ENCODE measurements around the gene MMP24.
A peak's percentile ranks its signal among the peaks of the same experiment; 100 is the strongest.

Gene MMP24

DNA sequence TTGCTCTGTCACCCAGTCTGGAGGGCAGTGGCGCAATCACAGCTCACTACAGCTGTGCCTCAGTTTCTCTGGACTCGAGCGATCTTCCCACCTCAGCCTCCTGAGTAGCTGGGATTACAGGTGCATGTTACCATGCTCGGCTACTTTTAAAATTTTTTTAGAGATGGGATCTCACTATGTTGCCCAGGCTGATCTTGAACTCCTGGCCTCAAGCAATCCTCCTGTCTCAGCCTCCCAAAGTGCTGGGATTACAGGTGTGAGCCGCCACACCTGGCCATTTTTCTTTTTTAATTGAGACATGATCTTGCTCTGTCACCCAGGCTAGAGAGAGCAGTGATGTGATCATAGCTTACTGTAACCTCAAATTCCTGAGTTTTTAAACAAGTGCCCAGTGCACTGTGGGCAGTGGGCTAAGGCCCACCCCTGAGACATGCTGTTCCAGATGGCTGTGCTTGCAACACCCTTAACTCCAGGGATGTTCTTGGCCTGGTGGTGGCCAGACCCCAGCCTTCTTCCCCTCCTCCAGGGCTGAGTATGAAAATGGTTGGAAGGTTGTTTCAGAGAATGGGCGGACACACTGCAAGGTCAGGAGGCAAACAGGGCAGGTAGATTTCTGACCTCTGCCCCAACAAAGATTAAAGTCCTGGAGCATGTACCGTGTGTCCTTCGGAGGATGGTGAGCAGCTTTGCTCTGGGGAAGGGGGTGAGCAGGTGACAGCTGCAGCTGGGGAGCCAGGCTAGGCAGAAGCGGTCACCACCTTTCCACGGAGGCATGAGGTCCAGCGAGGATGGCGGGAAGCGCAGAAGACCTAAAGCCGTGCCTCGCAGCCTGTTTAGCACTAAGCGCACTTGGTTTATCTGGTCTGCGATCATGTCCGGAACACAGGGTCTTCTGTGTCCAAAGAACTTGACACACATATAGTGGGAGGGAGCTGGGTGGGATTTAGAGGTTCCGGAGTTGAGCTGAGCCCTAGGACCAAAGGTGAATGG lies 67.1 kb downstream of the MMP24 start:
- no peak for DNase-seq (ENCODE audit: low read depth)

DNA sequence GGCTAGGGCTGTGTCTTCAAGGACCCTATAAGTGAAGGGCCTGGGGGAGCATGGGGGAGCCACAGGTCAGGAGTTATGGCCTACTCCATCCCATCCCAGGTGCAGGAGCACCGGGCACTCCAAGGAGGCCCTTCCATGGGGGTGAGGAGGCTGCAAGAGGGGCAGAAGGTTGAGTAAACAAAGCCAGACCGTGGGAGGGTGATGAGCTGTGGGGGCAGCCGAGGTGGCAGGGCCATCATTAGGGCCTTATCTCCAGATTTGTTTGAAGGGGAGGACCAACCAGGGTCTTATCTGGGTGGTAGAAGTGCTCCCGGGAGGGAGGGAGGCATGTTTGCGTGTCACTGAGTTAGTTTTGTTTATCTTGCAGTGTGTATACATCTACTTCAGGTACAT lies 67.8 kb downstream of the MMP24 start:
- no peak for DNase-seq (ENCODE audit: low read depth)

DNA sequence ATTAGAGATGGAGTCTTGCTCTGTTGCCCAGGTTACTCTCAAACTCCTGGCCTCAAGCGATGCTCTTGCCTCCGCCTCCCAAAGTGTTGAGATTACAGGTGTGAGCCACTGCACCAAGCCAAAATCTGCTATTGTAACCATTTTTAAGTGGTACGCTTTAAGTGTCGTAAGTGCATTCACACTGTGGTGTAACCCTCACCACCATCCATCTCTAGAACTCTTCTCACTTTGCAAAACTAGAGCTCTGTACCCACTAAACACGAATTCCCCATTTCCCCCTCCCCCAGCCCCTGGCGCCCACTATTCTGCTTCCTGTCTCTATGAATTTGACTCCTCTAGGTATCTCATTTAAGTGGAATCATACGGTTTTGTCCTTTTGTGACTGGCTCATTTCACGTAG lies 68.6 kb downstream of the MMP24 start:
- no peak for DNase-seq (ENCODE audit: low read depth)

DNA sequence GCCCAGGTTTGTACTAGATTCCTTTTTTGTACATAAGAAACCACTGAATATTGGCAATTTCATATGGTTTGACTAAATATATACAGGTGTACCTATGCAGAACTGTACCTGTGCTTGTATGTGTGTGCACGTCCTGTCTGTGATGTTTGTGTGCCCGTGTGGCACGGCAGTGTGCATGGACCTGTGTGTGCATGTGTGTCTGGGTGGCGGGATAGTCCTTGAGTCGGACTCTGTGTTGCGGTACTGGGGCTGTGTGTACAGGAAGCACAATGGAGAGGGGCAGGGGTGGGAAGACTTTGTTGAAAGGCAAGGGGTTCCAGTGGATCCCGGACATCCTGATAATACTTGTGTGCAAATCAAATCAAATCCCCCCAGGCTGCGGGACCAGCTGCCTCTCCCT lies 69.2 kb downstream of the MMP24 start:
- no peak for DNase-seq (ENCODE audit: low read depth)

DNA sequence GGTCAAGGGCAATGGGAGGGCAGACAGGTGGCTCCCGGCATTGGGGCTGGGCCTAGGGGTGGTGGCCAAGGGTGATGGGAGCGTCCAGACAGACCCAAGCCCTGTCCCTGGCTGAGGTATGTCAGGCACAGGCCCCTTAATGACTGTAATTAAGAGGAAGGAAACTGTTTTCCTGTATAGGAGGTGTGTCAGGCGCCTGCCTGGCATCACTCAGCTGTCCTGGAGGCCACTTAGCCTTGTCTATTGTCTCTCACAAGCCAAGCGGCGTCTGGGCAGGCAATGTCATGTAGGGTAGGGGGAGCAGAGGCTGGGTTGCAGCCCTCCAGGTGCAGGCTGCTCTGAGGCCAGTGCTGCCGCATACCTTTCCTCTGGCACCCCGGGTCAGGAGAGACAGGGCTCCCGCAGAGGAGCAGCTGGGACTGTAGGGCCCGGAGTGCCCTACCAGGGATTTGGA lies 69.6 kb downstream of the MMP24 start:
- no peak for DNase-seq (ENCODE audit: low read depth)

DNA sequence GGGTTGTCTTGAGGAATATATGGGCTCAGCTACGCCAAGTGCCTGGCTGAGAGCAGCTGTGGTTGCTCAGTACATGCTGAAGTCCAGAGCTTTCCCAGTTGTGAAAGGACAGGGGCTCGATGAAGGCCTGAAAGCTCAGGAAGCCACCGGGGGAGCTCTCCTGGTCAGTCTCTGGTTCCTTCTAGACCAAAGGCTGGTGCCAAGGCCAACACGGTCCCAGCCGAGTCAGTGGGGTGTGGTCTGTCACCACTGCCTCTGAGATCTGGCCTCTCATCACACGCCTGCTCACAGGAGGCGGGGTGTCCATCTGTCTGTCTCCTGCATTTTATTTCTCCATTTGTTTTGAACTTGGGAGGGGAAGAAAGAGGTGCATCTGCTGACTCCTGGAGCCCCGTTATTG lies 70.7 kb downstream of the MMP24 start:
- no peak for DNase-seq (ENCODE audit: low read depth)

DNA sequence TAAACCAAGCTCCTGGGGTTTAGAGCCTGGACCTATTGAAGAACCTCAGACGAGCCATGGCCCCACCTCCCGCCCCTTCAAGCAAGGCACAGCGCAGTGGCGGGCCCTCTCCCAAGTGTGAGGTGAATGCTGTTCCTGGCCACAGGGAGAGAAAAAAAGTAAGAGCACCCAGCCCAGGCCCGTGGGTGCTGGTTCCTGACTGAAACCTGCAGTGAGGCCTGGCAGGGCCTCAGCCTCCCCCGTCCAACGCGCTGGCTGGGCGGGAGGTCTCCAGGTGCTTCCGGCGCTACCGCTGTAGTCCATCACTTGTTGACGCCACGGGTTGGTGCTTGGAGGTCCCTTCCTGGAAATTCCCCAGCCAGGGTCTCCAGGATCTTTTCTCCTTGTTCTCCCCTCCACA lies 71.2 kb downstream of the MMP24 start:
- no peak for DNase-seq (ENCODE audit: low read depth)

DNA sequence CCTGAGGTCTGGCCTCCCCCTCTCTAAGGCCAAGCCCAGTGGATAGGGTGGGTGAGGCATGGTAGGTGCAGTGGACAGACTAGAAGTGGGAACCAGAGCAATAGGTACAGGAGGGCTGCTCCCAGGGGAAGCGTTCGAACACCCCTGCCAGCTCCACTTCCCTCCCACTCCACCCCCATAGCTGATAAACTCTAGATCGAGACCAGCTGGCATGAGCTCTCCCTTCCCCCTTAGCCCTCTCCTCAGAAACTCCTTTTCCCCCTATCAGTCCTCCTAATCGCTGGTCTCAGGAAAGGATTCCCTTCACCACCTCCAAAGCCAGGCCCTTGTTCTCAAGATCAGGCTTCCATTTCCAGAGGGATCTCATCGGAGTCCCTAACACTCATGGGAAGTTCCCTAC lies 71.8 kb downstream of the MMP24 start:
- DNase-seq (ENCODE audit: low read depth) = no peak

DNA sequence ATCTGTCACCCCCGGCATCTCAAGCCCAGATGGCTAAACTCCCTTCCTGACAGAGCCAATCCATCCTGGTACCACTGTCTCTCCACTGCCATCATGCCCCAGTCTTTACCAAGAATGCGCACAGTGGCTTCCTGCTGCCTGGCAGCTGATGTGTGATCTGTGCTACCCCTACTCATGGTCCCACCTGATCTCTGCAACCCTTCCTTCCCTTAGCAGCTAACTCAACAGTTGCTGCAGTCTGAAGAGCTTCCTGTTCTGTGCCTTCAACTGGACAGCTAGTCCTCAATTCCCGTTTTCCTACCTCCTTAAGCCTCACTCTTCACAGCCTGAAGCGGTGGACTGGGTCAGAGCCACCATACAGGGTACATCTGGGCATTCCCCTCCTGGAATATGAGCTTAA lies 73.3 kb downstream of the MMP24 start:
- DNase-seq (ENCODE audit: low read depth) = no peak

DNA sequence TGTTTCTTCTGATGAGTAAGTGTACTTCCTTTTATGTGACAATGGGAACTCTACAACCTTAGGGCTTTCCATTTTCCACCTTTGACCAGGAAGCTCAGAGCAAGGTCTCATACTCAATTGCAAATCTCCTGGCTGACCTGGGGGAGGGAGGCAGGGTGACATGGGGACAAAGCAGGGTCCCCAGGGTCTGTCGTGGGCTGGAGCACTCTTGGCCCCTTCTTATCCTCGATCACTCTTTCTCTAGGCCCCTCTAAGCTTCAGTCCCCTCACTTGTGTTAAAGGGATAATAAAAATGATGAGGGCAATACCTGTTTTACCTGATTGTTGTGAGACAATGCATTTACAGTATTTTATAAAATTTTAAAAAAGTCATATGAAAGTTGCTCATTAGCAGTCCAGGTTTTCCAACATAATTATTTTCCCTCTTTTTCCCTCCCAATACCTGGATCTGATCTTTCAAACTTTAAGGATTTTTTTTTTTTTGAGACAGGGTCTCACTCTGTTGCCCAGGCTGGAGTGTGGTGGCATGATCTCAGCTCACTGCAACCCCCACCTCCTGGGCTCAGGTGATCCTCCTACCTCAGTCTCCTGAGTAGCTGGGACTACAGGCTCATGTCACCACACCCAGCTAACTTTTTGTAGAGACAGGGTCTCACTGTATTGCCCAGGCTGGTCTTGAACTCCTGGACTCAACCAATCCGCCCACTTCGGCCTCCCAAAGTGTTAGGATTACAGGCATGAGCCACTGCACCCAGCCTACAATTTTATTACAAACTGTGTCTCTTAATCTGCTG lies 74.2 kb downstream of the MMP24 start:
- DNase-seq (ENCODE audit: low read depth) = no peak

DNA sequence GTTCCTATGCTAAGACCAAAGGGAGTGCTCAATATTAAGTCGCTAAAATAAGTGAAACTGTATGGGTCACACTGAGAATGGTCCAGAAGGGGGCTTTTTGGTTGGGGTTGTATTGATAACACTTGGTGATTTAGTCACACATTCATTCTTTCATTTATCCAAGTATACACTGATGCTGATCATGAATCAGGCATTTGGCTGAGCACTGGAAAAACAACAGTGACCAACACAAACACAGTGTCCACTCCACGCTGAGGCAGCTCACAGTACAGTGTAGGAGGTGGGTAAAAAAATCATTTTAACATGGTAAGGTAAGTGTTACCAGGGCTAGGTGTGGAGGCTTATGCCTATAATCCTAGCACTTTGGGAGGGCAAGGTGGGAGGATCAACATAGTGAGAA lies 74.9 kb downstream of the MMP24 start:
- no peak for DNase-seq (ENCODE audit: low read depth)

DNA sequence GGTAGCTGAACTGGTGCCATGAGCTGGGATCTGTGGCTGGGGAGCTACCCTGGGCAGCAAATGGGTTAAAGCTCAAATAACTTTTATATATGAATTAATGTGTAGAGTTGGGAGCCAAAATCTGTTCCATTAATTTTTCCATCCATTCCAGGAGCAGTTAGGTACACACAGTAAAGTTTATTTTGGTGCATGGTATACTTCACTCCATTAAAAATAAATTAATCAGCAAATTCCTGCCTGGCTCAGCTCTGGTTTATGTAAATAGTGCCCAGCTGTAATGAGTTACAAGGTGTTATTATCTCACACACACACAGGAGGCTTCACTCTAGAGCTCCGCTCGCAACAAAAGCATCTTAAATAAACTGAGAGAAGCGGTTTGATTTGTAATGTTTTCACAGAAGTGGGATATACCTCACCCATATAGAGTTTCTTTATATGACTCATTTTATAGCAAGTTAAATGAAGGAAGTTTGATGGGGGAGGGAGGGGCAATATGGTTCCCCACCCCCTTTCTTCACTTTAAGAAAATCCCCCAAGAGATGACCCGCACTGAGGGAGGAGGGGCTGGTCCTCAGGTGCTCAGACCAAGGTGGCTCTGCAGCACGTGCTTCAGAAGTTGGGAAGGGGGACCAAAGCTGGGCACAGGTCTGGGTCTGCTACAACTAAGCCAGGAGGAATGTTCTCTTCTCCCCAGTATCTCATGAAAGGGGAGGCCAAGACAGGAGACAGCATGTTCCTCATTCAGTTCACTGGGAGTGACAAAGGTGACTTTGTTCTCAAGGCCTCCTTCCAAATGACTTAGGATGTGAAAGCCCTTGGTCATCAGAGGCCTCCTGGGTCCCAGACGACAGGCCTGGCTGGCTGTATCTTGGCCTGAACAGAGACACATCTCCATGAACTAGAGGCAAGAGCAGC lies 76.2 kb downstream of the MMP24 start:
- DNase-seq (ENCODE audit: low read depth) = no peak

DNA sequence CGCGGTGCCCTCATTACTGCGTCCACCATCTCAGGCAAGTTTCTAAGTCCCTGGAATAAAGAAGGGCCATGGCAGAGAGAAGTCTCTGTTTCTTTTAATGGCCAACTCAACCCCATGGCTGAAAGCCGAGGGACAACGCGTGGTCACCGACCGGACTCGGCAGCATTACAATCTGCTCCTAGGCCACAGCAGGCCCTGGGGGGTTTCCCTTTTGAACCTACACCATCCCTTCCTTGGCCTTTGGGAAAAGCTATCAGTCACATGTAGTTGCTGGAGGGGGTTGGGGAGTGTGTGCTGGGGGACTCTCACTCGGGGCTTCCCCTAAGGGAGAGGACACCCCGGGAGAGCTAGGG lies 76.9 kb downstream of the MMP24 start:
- no peak for DNase-seq (ENCODE audit: low read depth)

DNA sequence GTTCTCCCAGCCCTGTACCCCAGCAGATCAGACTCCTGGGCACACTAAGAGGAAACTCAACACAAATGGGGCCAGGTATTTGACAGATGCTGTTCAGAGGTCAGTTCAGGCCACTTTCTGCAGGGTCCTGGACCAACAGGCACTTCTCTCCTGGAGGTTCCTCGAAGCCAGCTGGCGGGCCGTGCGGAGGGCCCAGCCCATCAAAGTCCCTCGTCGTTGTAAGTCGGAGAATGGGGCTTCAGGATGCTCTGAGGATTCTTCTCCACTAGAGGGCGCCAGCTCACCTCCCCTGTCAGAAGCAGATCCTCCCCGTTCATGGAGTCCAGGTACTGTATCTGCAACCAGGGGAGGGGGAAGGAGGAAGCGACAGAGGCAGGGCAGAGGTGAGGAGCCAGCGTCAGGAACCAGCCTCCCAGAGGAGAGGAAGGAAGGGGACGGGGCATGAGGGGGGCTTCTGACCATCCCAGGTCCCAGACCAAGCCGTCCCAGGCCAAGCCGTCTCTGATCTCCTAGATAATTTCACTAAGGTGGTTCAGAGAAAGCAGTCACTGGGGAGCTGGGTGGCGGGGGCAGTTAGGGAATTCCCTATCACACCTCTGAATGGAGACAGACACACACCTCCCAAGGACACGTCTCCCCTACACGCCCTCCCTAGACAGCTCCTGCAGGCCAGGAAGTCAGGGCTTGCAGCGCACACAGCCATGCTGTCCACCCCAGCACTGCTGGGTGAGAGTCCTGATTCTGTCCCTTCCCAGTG lies 77.4 kb downstream of the MMP24 start:
- peak; percentile 83 for DNase-seq (ENCODE audit: low read depth)

DNA sequence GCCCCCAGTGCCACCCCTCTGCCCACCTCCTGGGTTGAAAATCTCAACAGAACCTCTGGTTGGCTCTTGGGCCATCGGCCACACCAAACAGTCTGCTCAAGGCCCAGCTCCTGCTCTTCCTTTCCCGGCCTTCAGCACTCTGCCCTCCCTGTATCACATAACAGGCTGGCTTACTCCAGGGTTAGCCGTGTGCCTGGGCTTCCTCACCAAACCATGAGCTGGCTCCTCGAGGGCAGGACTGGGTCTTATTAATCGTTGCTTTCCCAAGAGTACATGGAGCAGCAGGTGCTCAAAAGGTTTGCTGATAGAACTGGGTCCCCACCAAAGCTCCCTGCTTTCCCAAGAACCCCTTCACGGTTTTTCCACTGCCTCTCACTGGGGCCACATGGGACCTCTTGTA lies 78.5 kb downstream of the MMP24 start:
- DNase-seq (ENCODE audit: low read depth) = no peak

DNA sequence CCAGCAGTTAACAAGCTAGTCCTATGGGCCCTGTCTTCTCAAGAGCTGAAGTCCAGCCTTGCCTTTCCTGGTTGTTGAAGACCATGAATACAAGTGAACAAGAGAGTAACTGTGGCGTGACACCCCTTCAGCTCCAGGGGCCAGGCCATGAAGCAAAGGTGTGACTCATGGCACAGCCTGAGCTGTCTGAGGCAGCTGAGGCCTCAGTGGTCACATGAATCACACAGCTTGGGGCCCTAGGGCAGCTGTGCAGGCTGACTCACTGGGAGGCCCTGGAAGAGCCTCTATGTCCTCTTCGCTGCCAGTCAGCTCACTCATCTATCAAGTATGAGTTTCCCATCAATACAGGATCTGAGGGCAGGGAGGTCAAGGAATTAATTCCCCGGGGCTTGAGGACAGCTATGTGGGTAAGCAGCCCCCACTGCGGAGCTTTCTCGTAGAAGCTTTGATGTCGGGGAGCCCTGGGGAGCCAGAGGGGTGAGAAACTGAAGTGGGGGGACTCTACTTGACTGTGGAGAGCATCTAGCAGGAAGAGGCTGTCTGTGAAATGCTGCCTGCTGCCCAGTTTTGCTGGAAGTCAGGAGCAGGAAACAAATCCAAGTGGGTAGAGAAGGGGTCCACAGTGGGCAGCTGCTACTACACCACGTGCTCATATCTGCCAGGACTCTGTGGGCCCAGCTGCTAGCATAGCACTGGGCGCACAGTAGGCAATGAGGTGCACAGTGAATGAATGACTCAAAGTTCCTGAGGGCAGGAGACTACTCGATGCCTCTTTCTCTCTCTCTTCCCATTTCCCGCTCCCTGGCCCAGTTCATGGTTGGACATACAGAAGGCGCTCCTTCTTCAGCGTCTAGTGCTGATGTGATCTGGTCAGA lies 79.4 kb downstream of the MMP24 start:
- DNase-seq (ENCODE audit: low read depth) = peak; percentile 99

DNA sequence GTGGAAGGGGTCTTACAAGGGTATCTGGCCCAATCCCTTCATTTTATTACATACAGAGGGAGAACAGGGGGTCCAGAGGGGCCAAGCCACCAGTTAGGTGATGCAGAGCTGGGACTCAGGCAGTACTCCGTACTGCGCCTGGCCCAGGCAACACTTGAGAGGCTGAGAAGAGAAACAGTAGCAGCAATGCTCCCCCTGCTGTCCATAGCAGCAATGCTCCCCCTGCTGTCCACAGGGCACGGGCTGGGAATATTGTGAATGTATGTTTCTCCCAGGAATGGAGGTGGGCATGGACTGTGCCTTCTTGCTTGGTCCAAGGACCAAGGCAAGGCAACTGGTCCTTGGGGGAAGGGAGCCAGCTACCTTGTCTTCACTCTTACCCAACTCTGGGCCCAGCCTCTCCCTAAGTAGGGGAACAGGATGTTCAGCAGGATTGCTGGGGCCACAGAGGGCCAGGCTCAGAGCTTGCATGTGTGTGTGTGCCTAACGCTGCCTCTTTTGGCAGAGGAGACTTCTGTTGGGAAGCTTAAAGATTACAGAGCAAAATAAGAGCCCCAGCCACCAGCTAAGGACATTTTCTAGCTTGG lies 80.5 kb downstream of the MMP24 start:
- peak; percentile 87 for DNase-seq (ENCODE audit: low read depth)

DNA sequence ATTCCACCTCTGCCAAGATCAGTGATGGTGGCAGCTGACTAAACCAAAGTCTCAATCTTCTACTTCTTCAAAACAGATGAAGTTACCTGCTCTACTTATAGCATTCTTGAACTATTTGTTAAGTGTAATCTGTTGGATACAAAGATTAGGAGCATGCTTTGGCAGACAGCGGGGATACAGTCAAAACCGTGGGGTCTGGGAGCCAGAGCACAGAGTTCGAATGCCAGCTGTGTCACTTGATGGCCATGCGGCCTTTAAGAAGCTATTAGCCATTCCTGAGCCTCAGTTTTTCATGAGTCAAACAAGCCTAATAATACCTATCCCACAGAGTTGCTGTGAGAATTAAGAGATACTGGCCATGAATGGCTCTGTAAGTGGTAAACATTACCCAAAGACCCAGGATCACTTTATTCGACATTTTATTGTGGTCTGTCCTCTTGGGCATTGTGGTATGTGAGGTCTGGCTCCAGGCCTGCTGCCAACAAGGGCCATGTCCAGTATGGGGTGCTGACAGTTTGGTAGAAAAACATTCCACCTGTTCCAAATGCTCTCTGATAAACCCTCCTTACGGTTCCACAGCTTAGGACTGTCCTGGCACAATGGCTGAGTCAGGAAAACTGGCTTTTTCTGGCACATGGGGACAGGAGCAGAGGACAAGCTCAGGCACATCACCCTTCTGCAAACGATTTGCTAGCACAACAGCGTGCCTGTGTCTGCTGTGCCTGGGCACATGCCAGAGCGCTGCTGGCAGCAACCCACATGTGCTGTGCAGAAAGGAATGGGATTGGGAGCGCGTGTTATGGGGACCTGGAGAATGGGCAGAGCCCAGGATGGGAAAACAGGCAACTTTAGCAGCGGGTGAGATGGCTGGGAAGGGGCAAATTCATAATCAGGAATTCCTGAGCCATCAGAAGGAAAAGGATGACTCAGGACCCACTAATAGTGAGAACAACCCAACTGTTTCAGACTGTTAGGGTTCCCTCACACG lies 81.5 kb downstream of the MMP24 start:
- DNase-seq (ENCODE audit: low read depth) = peak; percentile 46

DNA sequence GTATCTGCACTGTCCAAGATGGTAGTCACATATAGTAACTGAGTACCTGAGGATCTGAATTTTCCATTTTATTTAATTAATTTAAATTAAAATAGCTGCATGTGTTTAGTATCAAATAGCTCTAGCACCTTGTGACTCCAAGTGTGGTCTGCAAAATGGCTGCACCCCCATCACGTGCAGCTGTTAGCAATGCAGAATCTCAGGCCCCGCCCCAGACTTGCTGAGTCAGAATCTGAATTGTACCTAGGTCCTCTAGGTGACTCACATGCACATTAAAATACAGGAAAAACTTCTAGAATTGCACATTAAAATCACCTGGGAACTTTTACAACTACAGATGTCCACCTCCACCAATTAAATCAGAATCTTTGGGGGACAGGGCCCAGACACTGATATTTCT lies 84.9 kb downstream of the MMP24 start:
- peak; percentile 64 for DNase-seq (ENCODE audit: low read depth)

Data from amniotic epithelial cell (primary cell).